Measurements from ENCODE around the gene GJC3.

DNA sequence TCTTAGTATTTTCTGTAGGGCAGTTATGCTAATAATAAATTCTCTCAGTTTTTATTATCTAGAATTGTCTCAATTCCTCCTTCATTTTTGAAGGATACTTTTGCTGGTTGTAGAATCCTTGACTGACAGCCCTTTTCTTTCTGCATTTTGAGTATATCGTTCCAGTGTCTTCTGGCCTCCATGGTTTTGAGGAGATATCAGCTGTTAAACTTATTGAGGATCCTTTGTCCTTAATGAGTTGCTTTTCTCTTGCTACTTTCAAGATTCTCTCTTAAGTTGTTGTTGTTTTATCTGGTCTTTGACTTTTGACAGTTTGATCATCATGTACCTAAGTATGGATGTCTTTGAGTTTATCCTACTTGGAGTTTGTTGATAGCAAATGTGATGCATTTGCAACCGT, 8.9 kb upstream of the GJC3 start:
- TF ChIP-seq, protein P1, sequence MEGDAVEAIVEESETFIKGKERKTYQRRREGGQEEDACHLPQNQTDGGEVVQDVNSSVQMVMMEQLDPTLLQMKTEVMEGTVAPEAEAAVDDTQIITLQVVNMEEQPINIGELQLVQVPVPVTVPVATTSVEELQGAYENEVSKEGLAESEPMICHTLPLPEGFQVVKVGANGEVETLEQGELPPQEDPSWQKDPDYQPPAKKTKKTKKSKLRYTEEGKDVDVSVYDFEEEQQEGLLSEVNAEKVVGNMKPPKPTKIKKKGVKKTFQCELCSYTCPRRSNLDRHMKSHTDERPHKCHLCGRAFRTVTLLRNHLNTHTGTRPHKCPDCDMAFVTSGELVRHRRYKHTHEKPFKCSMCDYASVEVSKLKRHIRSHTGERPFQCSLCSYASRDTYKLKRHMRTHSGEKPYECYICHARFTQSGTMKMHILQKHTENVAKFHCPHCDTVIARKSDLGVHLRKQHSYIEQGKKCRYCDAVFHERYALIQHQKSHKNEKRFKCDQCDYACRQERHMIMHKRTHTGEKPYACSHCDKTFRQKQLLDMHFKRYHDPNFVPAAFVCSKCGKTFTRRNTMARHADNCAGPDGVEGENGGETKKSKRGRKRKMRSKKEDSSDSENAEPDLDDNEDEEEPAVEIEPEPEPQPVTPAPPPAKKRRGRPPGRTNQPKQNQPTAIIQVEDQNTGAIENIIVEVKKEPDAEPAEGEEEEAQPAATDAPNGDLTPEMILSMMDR (IDR thresholded peaks at IDR 0.05) = no peak
- no peak for TF ChIP-seq ZFX (IDR thresholded peaks at IDR 0.05; ENCODE audit: borderline replicate concordance)

Measured in 22Rv1 (cell line).